HG02588 (cell line): ENCODE results near the gene FAM111A.
A peak's percentile ranks its signal among the peaks of the same experiment; 100 is the strongest.
"Not testable (repeated sequence)": the region's sequence is repeated elsewhere in the genome, so short reads cannot be mapped to it uniquely, and the experiment has no call there.

Source experiments
- ATAC-seq: cut with Tn5 transposase; IDR thresholded peaks from one replicate; pipeline ENCODE4 v1.9.1; 2021; ENCODE audit warnings: mild to moderate bottlenecking, moderate library complexity; ENCODE audit not compliant: unreplicated experiment

The FAM111A gene, protein sequence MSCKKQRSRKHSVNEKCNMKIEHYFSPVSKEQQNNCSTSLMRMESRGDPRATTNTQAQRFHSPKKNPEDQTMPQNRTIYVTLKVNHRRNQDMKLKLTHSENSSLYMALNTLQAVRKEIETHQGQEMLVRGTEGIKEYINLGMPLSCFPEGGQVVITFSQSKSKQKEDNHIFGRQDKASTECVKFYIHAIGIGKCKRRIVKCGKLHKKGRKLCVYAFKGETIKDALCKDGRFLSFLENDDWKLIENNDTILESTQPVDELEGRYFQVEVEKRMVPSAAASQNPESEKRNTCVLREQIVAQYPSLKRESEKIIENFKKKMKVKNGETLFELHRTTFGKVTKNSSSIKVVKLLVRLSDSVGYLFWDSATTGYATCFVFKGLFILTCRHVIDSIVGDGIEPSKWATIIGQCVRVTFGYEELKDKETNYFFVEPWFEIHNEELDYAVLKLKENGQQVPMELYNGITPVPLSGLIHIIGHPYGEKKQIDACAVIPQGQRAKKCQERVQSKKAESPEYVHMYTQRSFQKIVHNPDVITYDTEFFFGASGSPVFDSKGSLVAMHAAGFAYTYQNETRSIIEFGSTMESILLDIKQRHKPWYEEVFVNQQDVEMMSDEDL

DNA sequence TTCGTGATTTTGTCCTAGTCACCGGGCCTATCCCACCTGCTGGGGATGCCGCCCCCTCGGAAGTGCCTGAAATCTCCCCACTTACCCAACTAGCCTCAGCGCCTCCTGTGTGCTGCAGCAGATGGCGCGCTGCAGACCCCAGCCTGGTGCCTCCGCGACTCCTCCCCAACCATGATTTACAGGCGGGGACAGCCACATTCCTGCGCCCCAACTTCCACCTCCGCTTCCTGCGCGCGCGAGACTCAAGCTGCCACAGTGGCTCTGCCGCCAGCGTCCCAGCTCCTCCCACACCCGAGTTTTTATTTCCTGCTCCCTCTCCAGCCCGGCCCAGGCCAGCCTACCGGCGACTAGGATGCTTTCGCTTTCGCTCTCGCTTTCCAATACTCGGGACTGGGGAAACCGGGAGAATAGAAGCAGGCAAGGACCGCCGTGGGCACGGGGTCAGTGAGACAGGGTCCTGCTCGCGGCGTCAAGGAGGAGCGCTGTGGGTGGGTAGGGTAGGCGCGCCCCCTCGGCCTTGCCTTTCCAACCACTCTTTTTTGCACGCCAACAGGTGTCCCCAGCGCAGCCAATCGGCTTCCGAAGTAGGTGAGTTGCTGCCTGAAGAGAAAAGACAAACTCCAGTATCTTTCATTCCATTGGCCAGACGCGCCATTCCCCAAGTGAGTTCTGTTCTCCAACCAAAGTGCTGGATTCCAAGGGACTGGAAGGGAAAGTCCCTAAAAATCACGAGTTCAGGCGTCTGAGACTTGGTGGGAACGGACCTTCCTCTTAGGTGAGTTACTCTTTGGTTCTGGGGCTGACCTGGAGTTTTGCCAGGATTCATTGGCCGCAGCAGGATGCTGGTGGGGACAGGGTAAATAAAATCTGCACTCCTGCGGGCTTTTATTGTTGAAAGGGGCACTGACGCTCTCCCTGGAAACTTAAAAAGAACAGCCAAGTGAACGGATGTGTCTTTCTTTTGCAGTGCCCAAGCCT is at the start of gene FAM111A:
Gene FAM111A, plus strand, starts transcription at position 327 of the 978 bp plus-strand sequence. CDS start 6,017 bp downstream, outside the sequence.
- ATAC-seq = peak; percentile 80

DNA sequence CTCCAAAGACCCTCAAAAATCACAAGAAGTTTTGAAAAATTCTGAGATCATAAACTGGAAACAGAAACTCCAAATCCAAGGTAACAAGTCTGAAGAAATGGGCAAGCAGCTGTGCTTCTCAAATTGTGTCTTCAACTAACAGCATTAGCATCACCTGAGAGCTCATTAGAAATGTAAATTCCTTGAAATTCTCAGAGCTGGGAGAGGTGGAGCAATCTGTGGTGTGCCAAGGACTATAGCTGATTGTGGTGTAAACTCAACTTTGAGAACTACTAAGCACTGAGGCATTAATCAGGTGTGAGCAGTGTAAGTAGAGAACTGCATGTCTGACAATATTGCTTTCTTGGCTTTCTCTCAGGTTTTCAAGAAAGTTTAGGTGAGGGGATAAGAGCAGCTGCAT is 49.1 kb upstream of the FAM111A start:
- not testable (repeated sequence) for ATAC-seq

DNA sequence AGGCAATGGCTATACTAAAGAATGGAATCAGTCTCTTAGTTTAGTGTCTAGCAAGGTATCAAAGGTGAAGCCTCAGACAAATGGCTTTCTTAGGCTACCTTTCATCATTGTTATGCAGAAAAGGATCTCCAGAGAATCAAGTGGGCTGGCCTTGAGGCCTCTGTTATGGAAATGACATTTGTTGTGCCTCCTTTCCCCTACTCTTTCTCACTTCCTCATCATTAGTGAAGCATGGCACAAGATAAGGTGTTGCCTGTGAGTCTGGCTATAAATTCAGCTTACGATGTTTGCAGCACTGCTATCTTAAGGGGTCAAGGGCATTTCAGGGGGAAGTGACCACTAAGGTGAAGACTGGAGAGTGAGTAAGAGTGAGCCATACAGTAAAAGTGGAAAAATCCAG is 47.4 kb upstream of the FAM111A start:
- peak; percentile 73 for ATAC-seq

DNA sequence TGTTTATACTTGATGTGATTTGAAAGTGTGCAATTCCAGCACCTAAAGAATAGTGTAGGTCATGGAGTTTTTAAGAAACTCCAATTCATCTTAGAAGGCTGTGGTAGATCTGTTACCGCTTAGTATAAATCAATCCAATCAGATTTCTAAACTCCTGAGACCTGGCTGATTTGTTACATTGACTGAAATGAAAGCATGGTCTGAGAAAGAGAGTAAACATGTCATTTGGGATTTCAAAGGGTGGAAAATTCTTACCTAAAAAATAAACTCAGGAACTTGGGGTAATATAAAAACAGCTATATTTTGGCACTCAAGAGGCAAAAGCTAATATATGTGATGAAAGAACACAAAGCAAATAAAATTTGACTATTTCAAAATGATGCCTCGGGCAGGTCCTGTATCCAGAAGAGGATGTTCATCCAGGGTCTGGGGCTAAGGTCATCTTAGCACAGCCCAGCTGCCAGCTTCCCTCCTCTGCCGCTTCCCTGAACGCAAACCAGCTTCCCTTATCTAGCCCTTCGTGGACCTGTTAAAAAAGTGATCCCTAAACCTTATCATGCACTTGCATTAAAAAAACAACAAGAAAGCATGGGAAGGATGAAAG is 46.6 kb upstream of the FAM111A start:
- ATAC-seq = not testable (repeated sequence)

DNA sequence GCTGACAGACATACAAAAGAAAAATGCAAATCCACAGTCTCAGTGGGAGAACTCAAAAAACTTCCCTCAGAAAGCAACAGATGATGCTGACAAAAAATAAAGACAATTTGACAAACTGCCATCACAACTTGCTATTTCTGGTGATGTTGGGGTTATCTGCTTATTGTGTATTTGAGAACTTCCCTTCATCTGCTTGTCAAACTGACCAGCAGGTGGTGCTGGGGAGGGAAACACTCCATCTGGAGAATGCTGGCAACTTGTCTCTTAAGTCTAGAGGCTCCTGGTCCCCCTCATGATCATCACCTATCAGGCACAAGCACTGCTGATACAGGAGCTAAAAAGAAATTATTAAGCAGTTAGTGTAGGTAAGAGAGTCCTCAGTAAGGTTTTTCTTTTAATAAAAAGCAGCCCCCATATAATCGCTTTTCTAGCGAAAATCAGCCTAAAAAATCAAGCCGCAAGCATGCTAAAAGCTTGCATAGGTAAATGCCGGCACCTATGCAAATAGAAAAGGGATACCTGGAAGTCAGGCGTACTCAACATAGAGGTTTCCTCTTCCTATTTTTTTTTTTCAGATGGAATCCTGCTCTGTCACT is 45.4 kb upstream of the FAM111A start:
- ATAC-seq = peak; percentile 46

DNA sequence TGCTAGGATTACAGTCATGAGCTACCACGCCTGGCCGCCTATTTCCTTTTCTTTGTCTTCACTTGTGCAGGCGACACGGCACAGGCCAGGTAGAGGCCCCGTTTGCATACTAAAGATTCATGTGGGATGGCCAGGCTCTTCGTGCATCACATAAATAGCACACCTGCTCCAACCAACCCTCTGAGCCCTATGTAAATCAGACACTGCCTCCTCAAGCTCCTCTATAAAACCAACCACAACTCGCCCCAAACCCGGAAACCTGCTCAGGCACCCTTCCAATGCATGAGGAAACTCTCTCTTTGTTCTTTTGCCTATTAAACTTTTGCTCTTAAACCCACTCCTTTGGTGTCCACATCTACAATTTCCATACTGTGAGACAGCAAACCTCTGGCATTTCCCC is 44.7 kb upstream of the FAM111A start:
- ATAC-seq = not testable (repeated sequence)

DNA sequence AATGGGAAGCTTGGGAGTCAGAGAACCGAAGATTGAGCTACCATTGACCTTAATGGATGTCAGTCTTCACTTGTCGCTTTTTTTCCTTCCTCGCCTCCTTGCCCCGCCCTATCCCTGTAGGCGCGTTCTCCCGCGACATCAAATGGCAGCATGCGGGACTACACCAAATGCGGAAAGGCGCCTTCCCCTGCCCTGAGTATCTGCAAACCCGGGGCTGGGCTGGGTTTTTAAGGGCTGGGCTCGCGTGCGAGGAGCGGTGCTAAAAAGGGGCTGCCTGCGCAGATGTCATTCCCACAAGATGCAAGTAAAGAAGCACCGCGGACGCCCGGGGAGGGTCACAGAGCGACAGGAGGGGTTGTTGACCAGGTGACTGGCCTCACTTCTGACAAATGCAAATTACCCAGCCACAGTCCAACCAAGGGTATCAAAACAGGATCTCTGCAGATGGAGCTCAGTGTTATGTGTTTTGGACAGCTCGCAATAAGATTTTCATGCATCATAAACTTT is 40.3 kb upstream of the FAM111A start:
- ATAC-seq = peak; percentile 55

DNA sequence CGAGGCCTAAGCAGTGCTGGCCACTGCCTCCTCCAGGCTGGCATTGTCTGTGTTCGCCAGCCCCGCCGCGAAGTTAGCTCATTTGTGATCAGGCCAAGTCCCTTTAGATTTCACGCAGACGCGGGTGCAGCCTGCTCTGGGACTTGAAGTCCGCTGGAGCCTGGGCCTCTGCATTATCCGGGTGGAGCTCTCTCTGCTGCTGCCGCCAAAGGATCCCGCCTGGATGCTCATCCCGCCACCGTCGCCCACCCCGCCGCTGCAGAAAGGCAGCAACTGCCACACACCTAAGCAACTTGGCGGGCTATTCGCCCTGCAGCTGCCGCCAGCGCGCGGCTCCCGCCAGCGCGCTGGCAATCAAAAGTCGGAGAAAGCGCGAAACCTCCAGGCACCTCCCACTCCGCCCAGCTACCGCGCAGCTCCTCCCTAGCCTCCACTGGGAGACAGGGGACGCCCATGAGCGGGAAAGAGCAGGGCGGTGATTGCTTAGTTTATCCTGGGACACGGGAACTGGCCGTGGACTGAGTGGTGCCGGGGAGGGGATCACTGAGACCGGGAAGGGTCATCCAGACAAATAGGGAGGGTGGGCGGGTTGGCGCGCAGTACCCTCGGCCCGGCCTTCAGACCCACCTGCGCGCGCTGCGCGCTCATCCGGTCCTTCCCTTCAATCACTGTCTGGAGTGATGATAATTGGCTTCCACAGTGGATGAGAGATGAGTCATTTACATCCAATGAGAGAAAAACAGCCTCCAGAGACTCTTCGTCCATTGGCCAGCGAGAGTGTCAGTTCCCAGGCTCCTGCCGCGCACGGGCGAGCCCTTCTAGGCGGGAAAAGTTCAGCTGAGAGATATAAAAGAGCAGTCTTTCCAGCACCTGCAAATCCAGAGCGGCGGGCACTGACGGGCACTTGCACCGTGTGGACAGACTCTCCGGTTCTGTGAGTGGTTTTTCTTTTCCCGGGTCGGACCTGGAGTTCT is 36.0 kb upstream of the FAM111A start, which contains the start of gene FAM111B:
Gene FAM111B, plus strand, starts transcription at position 875 of the 974 bp plus-strand sequence. CDS start 2,389 bp downstream, outside the sequence.
- ATAC-seq = peak; percentile 68

DNA sequence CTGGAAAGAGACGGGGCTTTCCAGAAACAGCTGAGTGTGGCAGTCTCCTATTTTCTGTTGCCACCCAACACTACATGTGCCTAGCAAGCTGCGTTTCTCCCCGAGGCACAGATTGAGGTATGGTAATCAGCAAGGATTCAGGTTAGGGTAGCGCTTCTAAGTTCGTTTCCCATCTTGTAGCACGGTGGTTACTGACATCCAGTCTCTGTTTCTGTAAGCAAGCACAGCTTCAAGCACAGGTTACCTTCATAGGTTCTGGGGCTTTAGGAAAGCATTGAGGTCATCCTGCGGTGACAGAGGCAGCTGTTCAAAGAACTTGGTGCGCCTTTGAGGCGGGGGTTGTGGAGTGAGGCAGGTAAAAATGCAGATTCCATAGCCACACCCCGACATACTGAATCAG is 34.9 kb upstream of the FAM111A start:
- ATAC-seq = peak; percentile 29

DNA sequence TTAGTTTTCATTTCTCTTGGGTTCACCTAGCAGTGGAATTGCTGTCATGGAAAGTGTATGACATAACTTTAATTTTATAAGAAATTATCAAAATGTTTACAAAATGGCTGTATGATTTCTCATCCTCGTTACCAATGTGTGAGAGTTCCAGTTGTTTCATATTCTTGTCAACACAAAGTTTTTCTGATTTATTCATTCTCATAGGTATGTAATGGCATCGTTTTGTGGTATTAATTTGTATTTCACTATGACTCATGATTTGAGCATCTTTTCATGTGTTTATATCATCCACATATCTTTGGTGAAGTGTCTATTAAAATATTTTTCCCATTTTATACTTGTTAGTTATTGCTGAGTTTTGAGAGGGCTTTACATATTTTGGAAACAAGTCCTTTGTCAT is 30.2 kb upstream of the FAM111A start:
- no peak for ATAC-seq

DNA sequence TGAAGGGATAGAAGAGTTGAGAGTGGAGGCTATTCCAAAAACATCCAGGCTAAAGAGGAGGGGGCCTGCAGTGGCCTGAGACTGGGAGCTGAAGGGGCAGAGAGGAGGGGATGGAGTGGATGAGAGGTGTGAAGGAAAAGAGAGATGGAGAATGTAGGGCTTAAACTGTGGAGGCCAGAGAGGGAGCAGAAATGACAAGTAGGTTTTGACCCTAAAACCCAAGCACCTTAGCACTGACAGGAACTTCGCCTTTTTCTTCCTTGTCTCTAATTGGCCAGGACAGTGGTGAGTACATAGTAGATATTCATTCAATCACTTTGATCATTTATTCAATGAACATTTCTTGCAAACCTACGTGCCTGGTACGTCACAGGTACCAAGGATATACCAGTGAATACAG is 28.3 kb upstream of the FAM111A start:
- no peak for ATAC-seq

DNA sequence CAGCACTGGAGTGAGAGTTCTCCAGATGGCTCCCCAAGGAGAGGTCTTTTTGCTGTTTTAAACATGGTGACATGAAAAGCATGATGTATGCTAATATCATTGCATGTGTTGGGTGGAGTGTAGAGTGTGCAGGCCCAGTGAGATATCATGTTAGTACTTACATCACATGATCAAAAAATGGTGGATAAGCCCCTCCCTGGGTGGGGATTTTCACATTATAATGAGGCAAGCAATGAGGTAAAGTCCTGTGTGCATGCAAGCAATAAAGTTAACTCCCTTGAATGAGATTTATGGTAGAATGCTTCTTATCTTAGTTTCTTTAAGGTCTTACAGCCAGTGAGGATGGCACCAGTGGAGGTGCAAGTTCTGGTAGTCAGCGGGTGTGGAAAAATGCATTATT is 27.1 kb upstream of the FAM111A start:
- no peak for ATAC-seq

DNA sequence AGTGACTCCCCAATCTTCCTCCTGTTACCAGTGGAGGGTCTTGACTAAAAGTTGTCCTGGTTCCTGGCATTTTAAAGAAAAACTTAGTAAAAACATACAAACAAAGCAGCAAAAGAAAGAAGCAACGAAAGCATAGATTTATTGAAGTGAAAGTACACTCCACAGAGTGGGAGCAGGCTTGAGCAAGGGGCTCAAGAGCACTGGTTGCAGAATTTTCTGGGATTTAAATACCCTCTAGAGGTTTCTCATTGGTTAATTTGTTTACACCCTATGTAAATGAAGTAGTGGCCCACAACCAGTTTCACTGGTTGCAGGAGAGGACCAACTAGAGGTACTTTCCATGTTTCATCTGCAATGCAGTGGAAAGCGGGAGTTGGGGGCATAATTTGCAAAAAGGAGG is 24.9 kb upstream of the FAM111A start:
- ATAC-seq = no peak

DNA sequence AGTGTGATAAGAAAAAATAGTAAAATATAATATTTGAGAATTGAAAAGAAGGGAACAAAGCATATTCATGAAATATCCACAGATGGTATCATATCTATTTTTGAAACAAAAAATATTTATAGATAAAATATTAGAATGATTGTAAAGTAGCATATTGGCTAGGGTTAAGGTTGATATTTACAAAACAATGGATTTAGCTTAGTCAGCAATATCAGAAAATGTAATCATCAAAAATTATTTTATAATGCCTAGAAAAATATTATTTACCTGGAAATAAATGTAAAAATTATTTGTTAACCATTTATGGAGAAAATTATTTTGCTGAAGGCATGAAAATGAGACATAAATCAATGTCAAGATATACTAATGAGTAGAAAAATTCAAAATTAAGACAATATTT is 22.8 kb upstream of the FAM111A start:
- ATAC-seq = no peak

DNA sequence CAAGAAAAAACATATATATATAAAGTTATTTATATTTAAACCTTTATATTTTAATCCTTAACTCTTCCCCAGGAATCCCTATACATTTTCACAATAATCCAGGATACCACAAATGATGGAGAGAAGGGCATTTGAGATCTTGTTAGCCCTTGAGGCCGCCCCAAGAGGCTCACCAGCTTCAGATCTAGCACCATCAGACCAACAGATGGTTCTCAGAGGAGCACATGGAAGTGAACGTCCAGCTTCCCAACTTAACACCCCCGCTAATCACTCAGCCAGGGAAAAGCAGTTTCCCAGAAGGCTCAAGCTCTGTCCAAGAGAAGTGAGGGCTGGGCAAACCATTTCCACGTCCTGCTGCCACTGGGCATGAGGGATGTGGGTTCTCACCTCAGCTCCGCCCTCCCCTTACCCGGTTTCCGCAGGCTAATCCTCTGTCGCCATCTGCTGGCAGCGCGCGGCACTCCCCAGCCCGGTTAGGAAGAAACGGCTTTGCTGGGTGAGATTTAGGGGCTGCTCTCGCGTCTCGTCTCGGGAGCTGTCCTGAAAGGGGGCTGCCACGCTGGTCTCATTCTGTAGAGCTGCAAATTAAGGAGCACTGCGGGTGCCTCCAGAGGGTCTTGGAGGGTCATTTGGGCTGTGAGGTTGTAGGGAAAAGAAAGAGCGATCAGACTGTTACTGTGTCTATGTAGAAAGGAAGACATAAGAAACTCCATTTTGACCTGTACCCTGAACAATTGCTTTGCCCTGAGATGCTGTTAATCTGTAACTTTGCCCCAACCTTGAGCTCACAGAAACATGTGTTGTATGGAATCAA is 6.8 kb upstream of the FAM111A start:
- ATAC-seq = peak; percentile 97

DNA sequence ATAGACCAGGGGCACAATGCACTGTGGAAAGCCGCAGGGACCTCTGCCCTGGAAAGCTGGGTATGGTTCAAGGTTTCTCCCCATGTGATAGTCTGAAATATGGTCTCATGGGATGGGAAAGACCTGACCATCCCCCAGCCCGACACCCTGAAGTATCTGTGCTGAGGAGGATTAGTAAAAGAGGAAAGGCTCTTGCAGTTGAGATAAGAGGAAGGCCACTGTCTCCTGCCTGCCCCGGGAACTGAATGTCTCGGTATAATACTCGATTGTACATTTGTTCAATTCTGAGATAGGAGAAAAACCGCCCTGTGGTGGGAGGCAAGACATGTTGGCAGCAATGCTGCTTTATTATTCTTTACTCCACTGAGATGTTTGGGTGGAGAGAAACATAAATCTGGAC is 6.1 kb upstream of the FAM111A start:
- ATAC-seq = not testable (repeated sequence)

DNA sequence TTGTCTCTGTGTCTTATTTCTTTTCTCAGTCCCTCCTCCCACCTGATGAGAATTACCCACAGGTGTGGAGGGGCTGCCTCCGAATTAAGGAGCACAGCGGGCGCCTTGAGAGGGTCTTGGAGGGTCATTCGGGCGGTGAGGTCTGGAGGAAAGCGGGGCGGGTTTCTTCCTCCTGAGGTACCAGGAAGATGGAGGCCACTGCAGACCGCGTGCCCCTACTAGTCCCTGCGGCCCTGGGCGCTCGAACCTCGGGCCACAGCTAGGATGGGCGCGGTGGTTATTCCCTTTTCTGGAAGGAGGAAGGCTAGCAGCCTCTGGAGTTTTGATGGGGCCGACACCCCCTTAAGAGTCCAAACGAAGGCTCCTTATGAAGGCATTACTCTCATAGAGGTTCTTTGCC is 5.5 kb upstream of the FAM111A start:
- no peak for ATAC-seq

DNA sequence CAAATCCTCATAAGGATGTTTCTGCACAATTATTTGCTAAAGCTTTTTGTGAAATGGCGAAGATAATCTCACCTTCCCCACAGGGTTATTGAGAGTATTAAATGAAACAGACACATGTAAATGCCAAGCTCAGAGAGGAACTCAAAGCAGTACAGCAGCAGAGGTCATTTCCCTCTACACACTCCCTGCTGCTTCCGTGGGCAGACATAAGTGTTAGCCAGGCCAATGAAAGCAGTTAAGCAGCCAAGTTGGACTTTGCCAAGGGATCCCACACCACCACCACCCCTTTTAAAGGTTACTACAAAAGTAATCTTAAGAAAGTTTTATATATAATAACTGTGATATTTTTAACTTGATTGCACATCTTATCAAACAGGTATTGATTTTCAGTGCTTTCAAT is 4.0 kb upstream of the FAM111A start:
- no peak for ATAC-seq
